ENCODE measurements around the gene SEL1L2.

SEL1L2 gene

GRCh38 chr20:13809855-13810254 is 180.6 kb downstream of the SEL1L2 start:
- no peaks in the 10 kb centered on the region for H3F3A ChIP-seq (ENCODE audit: control insufficient read depth, insufficient read depth)
- TF ChIP-seq, protein P1, sequence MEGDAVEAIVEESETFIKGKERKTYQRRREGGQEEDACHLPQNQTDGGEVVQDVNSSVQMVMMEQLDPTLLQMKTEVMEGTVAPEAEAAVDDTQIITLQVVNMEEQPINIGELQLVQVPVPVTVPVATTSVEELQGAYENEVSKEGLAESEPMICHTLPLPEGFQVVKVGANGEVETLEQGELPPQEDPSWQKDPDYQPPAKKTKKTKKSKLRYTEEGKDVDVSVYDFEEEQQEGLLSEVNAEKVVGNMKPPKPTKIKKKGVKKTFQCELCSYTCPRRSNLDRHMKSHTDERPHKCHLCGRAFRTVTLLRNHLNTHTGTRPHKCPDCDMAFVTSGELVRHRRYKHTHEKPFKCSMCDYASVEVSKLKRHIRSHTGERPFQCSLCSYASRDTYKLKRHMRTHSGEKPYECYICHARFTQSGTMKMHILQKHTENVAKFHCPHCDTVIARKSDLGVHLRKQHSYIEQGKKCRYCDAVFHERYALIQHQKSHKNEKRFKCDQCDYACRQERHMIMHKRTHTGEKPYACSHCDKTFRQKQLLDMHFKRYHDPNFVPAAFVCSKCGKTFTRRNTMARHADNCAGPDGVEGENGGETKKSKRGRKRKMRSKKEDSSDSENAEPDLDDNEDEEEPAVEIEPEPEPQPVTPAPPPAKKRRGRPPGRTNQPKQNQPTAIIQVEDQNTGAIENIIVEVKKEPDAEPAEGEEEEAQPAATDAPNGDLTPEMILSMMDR (IDR thresholded peaks at IDR 0.05; ENCODE audit: low read depth, low read length, poor library complexity, severe bottlenecking) = no peak
- no peak for TF ChIP-seq EZH2phosphoT487 (IDR thresholded peaks at IDR 0.05; ENCODE audit: borderline replicate concordance, low read length)
- H3K36me3 ChIP-seq (ENCODE audit: control insufficient read depth, low read length) = peaks cover 52% of the 10 kb centered on the region
- peaks cover 6% of the 10 kb centered on the region; the same call in 1 of the 2 replicates for H3K4me1 ChIP-seq (ENCODE audit: control insufficient read depth, low read length)
- H3K4me2 ChIP-seq (ENCODE audit: low read length) = no peak overlapping the region
- H3K4me3 ChIP-seq (ENCODE audit: low read length) = no peak overlapping the region
- no peaks in the 10 kb centered on the region for H3K27me3 ChIP-seq (ENCODE audit: control insufficient read depth, low read length)
- H3K9me2 ChIP-seq (replicated peaks; ENCODE audit: control insufficient read depth, low read length) = no peaks in the 10 kb centered on the region
- no peaks in the 10 kb centered on the region for H3K79me2 ChIP-seq (ENCODE audit: control insufficient read depth, low read length)
- no peaks in the 10 kb centered on the region for H4K20me1 ChIP-seq (ENCODE audit: control insufficient read depth, insufficient read depth, low read depth, low read length)
- no peaks in the 10 kb centered on the region for H3K9me3 ChIP-seq (ENCODE audit: control insufficient read depth, insufficient read depth, low read length)
- H3K27ac ChIP-seq (ENCODE audit: low read depth, low read length) = no peak overlapping the region

DNA sequence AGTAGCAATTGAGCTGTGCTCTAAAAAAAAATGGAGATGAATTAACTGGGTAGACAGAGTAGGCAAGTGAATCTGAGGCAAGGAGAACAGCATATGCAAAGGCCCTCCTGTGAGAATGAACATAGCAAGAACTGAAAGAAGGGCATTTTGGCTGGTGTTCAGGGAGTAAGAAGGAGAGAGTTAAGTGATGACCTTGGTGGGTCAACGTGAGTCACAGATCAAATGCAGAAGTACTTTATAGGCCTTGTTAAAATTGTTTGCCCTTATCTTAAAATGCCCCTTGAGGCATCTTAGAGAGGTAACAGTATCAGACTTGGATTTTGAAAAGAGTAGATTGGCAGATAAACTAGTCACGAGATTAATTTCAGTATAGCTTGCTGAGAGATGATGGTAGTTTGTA is 181.0 kb downstream of the SEL1L2 start:
- Histone ChIP-seq H3K36me3 (ENCODE audit: control insufficient read depth, low read length) (peaks cover 53% of the 10 kb centered on the region), H3K4me2 (ENCODE audit: low read length) (no peak overlapping the region), H3K27ac (ENCODE audit: low read depth, low read length) (no peak overlapping the region), H3F3A (ENCODE audit: control insufficient read depth, insufficient read depth) (no peaks in the 10 kb centered on the region), H3K9me3 (ENCODE audit: control insufficient read depth, insufficient read depth, low read length) (no peaks in the 10 kb centered on the region), H3K79me2 (ENCODE audit: control insufficient read depth, low read length) (no peaks in the 10 kb centered on the region), H3K27me3 (ENCODE audit: control insufficient read depth, low read length) (no peaks in the 10 kb centered on the region), H3K4me1 (ENCODE audit: control insufficient read depth, low read length) (peaks cover 6% of the 10 kb centered on the region; the same call in 1 of the 2 replicates), H4K20me1 (ENCODE audit: control insufficient read depth, insufficient read depth, low read depth, low read length) (no peaks in the 10 kb centered on the region), H3K4me3 (ENCODE audit: low read length) (no peak overlapping the region), H3K9me2 (replicated peaks; ENCODE audit: control insufficient read depth, low read length) (no peaks in the 10 kb centered on the region)
- TF ChIP-seq, protein P1 (IDR thresholded peaks at IDR 0.05; ENCODE audit: low read depth, low read length, poor library complexity, severe bottlenecking) = no peak
- no peak for TF ChIP-seq EZH2phosphoT487 (IDR thresholded peaks at IDR 0.05; ENCODE audit: borderline replicate concordance, low read length)

DNA sequence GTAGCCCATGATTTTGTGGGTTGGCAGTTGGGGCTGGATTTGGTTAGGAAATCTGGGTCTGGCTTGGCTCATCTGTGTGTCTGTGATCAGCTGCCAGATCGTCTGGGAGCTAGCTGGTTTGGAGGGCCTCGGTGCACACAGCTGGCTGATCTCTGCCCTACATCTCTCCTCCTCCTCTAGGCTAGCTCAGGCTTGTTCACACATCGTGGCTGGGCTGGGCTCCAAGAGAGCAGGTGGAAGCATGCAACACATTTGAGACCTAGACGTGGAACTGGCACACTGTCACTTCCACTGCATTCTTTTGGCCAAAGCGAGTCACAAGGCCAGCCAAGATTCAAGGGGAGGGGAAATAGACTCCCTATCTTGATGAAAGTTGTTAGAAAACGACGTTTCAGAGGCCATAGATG is 189.7 kb downstream of the SEL1L2 start:
- H3K36me3 ChIP-seq (ENCODE audit: control insufficient read depth, low read length) = peaks cover 71% of the 10 kb centered on the region
- H3K9me3 ChIP-seq (ENCODE audit: control insufficient read depth, insufficient read depth, low read length) = no peaks in the 10 kb centered on the region
- H3K79me2 ChIP-seq (ENCODE audit: control insufficient read depth, low read length) = no peaks in the 10 kb centered on the region
- no peaks in the 10 kb centered on the region for H3K27me3 ChIP-seq (ENCODE audit: control insufficient read depth, low read length)
- H3K9me2 ChIP-seq (replicated peaks; ENCODE audit: control insufficient read depth, low read length) = no peaks in the 10 kb centered on the region
- H3K27ac ChIP-seq (ENCODE audit: low read depth, low read length) = no peak overlapping the region
- H3K4me1 ChIP-seq (ENCODE audit: control insufficient read depth, low read length) = no peaks in the 10 kb centered on the region
- H3K4me2 ChIP-seq (ENCODE audit: low read length) = no peak overlapping the region
- no peaks in the 10 kb centered on the region for H3F3A ChIP-seq (ENCODE audit: control insufficient read depth, insufficient read depth)
- no peaks in the 10 kb centered on the region for H4K20me1 ChIP-seq (ENCODE audit: control insufficient read depth, insufficient read depth, low read depth, low read length)
- TF ChIP-seq, protein P1 (IDR thresholded peaks at IDR 0.05; ENCODE audit: low read depth, low read length, poor library complexity, severe bottlenecking) = no peak
- no peak for TF ChIP-seq EZH2phosphoT487 (IDR thresholded peaks at IDR 0.05; ENCODE audit: borderline replicate concordance, low read length)
- no peak overlapping the region for H3K4me3 ChIP-seq (ENCODE audit: low read length)
